ENCODE results near the gene CRYBA4. TPM values are rescaled to one million over a fixed set of nuclear protein-coding genes. Genes with fewer than 3 reads are reported as not detected.

Gene CRYBA4
- total and polyA plus RNA-seq, 2 of the 13 experiments (the other 11 are each of a cell fraction or from before 2014, with no cell fraction given) = not detected

DNA sequence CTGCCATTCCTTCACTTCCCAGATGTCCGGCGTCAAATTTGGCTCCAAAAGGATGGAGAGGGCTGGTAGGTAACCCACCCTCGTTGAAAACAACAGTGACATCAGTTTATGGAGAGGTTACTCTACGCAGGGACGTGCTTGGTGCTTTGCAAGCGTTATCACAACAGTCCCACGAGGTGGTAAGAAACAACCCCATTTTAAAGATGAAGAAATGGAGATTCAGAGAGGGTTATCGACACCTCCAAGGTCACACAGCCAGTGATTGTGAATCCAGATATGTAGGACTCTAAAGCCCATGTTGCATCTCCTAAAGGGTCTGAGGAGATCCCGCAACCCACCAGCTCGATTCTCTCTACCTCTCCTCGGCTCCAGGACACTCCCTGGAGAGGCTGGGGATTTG is 36.4 kb downstream of the CRYBA4 start:
- H2AFZ ChIP-seq (ENCODE audit: low read length) = no peak overlapping the region
- TF ChIP-seq, protein P1, sequence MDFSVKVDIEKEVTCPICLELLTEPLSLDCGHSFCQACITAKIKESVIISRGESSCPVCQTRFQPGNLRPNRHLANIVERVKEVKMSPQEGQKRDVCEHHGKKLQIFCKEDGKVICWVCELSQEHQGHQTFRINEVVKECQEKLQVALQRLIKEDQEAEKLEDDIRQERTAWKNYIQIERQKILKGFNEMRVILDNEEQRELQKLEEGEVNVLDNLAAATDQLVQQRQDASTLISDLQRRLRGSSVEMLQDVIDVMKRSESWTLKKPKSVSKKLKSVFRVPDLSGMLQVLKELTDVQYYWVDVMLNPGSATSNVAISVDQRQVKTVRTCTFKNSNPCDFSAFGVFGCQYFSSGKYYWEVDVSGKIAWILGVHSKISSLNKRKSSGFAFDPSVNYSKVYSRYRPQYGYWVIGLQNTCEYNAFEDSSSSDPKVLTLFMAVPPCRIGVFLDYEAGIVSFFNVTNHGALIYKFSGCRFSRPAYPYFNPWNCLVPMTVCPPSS (IDR thresholded peaks at IDR 0.05) = no peak
- TF ChIP-seq FOXK1 (CRISPR knock-in tag; IDR thresholded peaks at IDR 0.05; ENCODE audit: borderline replicate concordance, low read depth) = no peak
- TF ChIP-seq ZNF768 (CRISPR knock-in tag; IDR thresholded peaks at IDR 0.05) = peak; percentile 53; the same call in 1 of the 2 replicates
- CTCF ChIA-PET (ENCODE audit: low intra/inter-chr PET ratio, low total read pairs) = no interaction called here
- peaks cover 4 to 68% of the 10 kb centered on the region in 2 experiments; a peak in 4 of 5 replicates for H3K27me3 ChIP-seq (ENCODE audit: control insufficient read depth in 1 of 2, insufficient read depth in 2 of 2, low read length in 2 of 2)
- H3K27ac ChIP-seq (ENCODE audit: extremely low read length, insufficient read depth, low read length) = no peak overlapping the region
- ATAC-seq (no peak), DNase-seq (ENCODE audit: low spot score) (no peak), FAIRE-seq (no peak)
- H3K4me1 ChIP-seq (ENCODE audit: insufficient read depth, low read length) = no peaks in the 10 kb centered on the region
- no peak overlapping the region for H3K4me2 ChIP-seq (ENCODE audit: low read depth, low read length)
- WGBS (ENCODE audit: low lambda C conversion rate) = 15% methylated on average over 8 of the region's 11 CpGs
- no peak overlapping the region for H3K4me3 ChIP-seq (replicated peaks in 1 of 3; ENCODE audit: insufficient read depth in 1 of 3, low read depth in 2 of 3, low read length in 3 of 3)
- no peaks in the 10 kb centered on the region for H3K79me2 ChIP-seq (ENCODE audit: insufficient read depth, low read length)
- H3K9ac ChIP-seq (ENCODE audit: insufficient read depth, low read depth, low read length) = no peak overlapping the region
- intact Hi-C loops (cut with micrococcal nuclease; ENCODE audit: unreplicated experiment) = no loop called here
- in situ Hi-C loops (cut with HindIII; ENCODE audit: extremely low pct_ligation_motif_present, low pct_unique_long_range_greater_than_20kb) = no loop called here
- POLR2A ChIA-PET = no interaction called here
- no TSS peak for BruUV-seq (replicated peaks)
- no peaks in the 10 kb centered on the region for H3K9me3 ChIP-seq (ENCODE audit: low read length)
- no peaks in the 10 kb centered on the region for H3K36me3 ChIP-seq (replicated peaks in 1 of 2; ENCODE audit: control insufficient read depth in 1 of 2, insufficient read depth in 2 of 2, low read length in 2 of 2)
- H4K20me1 ChIP-seq (ENCODE audit: insufficient read depth, low read length) = no peaks in the 10 kb centered on the region

DNA sequence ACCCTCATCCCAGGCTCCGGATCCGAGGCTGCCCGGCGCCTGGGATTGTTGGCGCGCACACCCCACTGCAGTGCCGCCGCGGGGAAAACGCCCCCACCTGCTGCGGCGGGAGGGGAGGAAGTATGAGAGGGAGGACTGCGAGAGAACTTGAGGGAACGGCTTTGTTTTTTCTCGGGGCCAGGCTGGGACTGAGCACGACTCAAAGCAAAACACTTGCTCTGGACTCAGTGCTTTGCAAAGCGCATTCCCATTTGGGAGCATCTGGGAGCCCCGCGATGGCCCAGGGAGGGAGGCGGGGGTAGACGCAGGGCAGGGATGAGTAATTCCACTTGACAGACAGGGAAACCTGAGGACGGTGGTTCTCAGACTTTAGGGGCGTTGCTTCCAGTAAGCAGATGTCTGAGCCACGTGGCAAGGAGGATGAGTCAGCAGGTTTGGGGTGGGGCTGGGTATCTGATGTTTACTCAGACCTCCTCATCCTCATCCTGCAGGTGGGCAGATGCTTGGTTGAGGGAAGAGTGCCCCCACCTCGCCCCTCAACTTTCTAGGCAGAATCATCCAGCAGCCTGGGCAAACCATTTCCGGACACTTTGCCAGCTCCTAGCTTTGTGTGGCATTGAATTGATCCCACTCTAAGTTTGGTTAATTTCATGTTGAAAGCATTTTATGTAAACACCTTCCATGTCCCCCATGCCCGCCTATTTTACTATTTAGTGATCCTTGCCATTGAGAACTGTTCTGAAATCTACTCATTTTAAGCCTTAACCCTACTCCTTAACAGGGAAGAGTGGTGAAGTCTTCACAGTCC is 37.1 kb downstream of the CRYBA4 start:
- H3K27me3 ChIP-seq (ENCODE audit: control insufficient read depth in 1 of 2, insufficient read depth in 2 of 2, low read length in 2 of 2) = peaks cover 2 to 67% of the 10 kb centered on the region in 2 experiments; a peak in 4 of 5 replicates
- WGBS (ENCODE audit: low lambda C conversion rate) = 35% methylated on average over 20 of the region's 27 CpGs

More for the DNA sequence above, 37.1 kb downstream of the CRYBA4 start:
- intact Hi-C loops (cut with micrococcal nuclease; ENCODE audit: unreplicated experiment) (no loop called here), in situ Hi-C loops (cut with HindIII; ENCODE audit: extremely low pct_ligation_motif_present, low pct_unique_long_range_greater_than_20kb) (no loop called here)
- POLR2A ChIA-PET = no interaction called here
- BruUV-seq (replicated peaks) = no TSS peak
- Histone ChIP-seq H3K79me2 (ENCODE audit: insufficient read depth, low read length) (no peaks in the 10 kb centered on the region), H3K4me2 (ENCODE audit: low read depth, low read length) (no peak overlapping the region), H3K27ac (ENCODE audit: extremely low read length, insufficient read depth, low read length) (no peak overlapping the region), H3K36me3 (replicated peaks in 1 of 2; ENCODE audit: control insufficient read depth in 1 of 2, insufficient read depth in 2 of 2, low read length in 2 of 2) (no peaks in the 10 kb centered on the region), H3K4me1 (ENCODE audit: insufficient read depth, low read length) (no peaks in the 10 kb centered on the region), H3K9me3 (ENCODE audit: low read length) (no peaks in the 10 kb centered on the region), H3K4me3 (replicated peaks in 1 of 3; ENCODE audit: insufficient read depth in 1 of 3, low read depth in 2 of 3, low read length in 3 of 3) (no peak overlapping the region), H3K9ac (ENCODE audit: insufficient read depth, low read depth, low read length) (no peak overlapping the region), H4K20me1 (ENCODE audit: insufficient read depth, low read length) (no peaks in the 10 kb centered on the region), H2AFZ (ENCODE audit: low read length) (no peak overlapping the region)
- ATAC-seq = no peak; the same call in 2 of the 3 replicates
- peak; percentile 19; the same call in 1 of the 2 replicates for TF ChIP-seq FOSL2 (CRISPR knock-in tag; IDR thresholded peaks at IDR 0.05)
- no peak for TF ChIP-seq ZNF180 (CRISPR knock-in tag; IDR thresholded peaks at IDR 0.05; ENCODE audit: borderline replicate concordance, low read depth)
- TF ChIP-seq MAFK (conservative IDR thresholded peaks at IDR 0.05 in 1 of 2, IDR thresholded peaks at IDR 0.05 in 1 of 2; ENCODE audit: low read length in 2 of 2) = peak; percentile 35 to 53
- TF ChIP-seq, protein P2, sequence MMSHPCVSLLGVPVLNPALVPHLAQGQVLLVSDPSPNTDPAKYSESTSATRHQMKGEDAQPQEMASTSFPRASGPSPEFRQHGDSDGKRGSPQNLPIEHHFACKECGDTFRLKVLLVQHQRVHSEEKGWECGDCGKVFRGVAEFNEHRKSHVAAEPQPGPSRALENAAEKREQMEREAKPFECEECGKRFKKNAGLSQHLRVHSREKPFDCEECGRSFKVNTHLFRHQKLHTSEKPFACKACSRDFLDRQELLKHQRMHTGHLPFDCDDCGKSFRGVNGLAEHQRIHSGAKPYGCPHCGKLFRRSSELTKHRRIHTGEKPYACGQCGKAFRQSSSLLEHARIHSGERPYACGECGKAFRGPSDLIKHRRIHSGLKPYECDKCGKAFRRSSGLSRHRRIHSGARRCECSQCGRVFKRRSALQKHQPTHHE (CRISPR knock-in tag; IDR thresholded peaks at IDR 0.05; ENCODE audit: borderline replicate concordance) = no peak
- no peak for TF ChIP-seq GABPA (IDR thresholded peaks at IDR 0.05; ENCODE audit: low read depth, low read length)
- TF ChIP-seq GABPA (CRISPR knock-in tag; IDR thresholded peaks at IDR 0.05; ENCODE audit: low read depth) = no peak
- TF ChIP-seq, protein P3, sequence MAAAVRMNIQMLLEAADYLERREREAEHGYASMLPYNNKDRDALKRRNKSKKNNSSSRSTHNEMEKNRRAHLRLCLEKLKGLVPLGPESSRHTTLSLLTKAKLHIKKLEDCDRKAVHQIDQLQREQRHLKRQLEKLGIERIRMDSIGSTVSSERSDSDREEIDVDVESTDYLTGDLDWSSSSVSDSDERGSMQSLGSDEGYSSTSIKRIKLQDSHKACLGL (CRISPR knock-in tag; IDR thresholded peaks at IDR 0.05) = no peak
- no peak for TF ChIP-seq RORA (CRISPR knock-in tag; IDR thresholded peaks at IDR 0.05)
- peak; percentile 49; the same call in 1 of the 2 replicates for TF ChIP-seq NFE2L2 (IDR thresholded peaks at IDR 0.05; ENCODE audit: low read length)
- TF ChIP-seq JDP2 (CRISPR knock-in tag; IDR thresholded peaks at IDR 0.05; ENCODE audit: borderline replicate concordance) = no peak
- peak; percentile 21; the same call in 1 of the 2 replicates for TF ChIP-seq MAFF (IDR thresholded peaks at IDR 0.05; ENCODE audit: low read depth, low read length)
- FAIRE-seq = no peak
- no peak for DNase-seq (ENCODE audit: low spot score)
- CTCF ChIA-PET (ENCODE audit: low intra/inter-chr PET ratio, low total read pairs) = no interaction called here
